Neural cell (in vitro differentiated cells): Measurements from ENCODE around the gene ATOX1. TPM values are rescaled to one million over a fixed set of nuclear protein-coding genes. Genes with fewer than 3 reads are reported as not detected.

Experiments used
- H2AFZ ChIP-seq: fragments of 200-600, 300-800 bp; sonication (generic), shearing (Covaris generic); 2 replicates; pipeline ENCODE4 v1.6.0; 2014; ENCODE audit warnings: low read depth, mild to moderate bottlenecking, antibody characterized with exemption, low read length, moderate library complexity
- H3F3A ChIP-seq: fragments of 200-600 bp; shearing (Covaris generic); 2 replicates; pipeline ENCODE4 v1.6.1; 2016; ENCODE audit warnings: mild to moderate bottlenecking, moderate library complexity, mixed read lengths, antibody characterized with exemption, low read length; ENCODE audit not compliant: insufficient read depth, poor library complexity, severe bottlenecking
- H3K27ac ChIP-seq: fragments of 200-600, 300-800 bp; sonication (generic), shearing (Covaris generic); 2 replicates; pipeline ENCODE4 v1.5.1; 2014; ENCODE audit warnings: mild to moderate bottlenecking, low read length, moderate library complexity
- H3K27me3 ChIP-seq: fragments of 300-800, 200-600 bp; sonication (generic), shearing (Covaris generic); 2 replicates; pipeline ENCODE4 v1.6.0; 2014; ENCODE audit warnings: mild to moderate bottlenecking, low read depth, low read length, moderate library complexity; ENCODE audit not compliant: insufficient read depth
- H3K36me3 ChIP-seq: fragments of 300-800, 200-600 bp; sonication (generic), shearing (Covaris generic); 2 replicates; pipeline ENCODE4 v1.5.1; 2014; ENCODE audit warnings: mild to moderate bottlenecking, antibody characterized with exemption, low read length, moderate library complexity; ENCODE audit not compliant: insufficient read depth
- H3K4me2 ChIP-seq: fragments of 300-800, 200-600 bp; sonication (generic), shearing (Covaris generic); 2 replicates; pipeline ENCODE4 v1.6.0; 2014; ENCODE audit warnings: mild to moderate bottlenecking, low read length
- H3K4me3 ChIP-seq: fragments of 300-800, 200-600 bp; sonication (generic), shearing (Covaris generic); 2 replicates; pipeline ENCODE4 v1.5.1; 2014; ENCODE audit warnings: mild to moderate bottlenecking, low read length, moderate library complexity
- H3K79me2 ChIP-seq: fragments of 200-600 bp; shearing (Covaris generic); replicated peaks from 2 replicates; pipeline ENCODE4 v1.6.0; 2014; ENCODE audit warnings: mild to moderate bottlenecking, low read length, moderate library complexity; ENCODE audit not compliant: insufficient read depth
- H3K9ac ChIP-seq: fragments of 300-800, 200-600 bp; sonication (generic), shearing (Covaris generic); 2 replicates; pipeline ENCODE4 v1.6.1; 2016; ENCODE audit warnings: mild to moderate bottlenecking, low read length, mixed read lengths
- H3K9me2 ChIP-seq: fragments of 200-600 bp; shearing (Covaris generic); 2 replicates; pipeline ENCODE4 v1.6.1; 2016; ENCODE audit warnings: mild to moderate bottlenecking, low read length, mixed read lengths; ENCODE audit not compliant: insufficient read depth
- H3K9me3 ChIP-seq: fragments of 200-600, 300-800 bp; sonication (generic), shearing (Covaris generic); 2 replicates; pipeline ENCODE4 v1.6.1; 2016; ENCODE audit warnings: mild to moderate bottlenecking, mixed run types, low read length, moderate library complexity, mixed read lengths
- H4K20me1 ChIP-seq: fragments of 200-600 bp; shearing (Covaris generic); 2 replicates; pipeline ENCODE4 v1.6.1; 2016; ENCODE audit warnings: mild to moderate bottlenecking, mixed run types; ENCODE audit not compliant: insufficient read depth
- EP300 ChIP-seq: fragments of 450-650 bp; conservative IDR thresholded peaks from 2 replicates; pipeline ENCODE4 v1.6.1; 2014; ENCODE audit warnings: antibody characterized with exemption, mild to moderate bottlenecking, moderate library complexity; ENCODE audit not compliant: poor library complexity, severe bottlenecking
- EZH2 ChIP-seq: fragments of 200-600, 300-800 bp; shearing (Covaris generic), sonication (generic); IDR thresholded peaks from 2 replicates; pipeline ENCODE4 v1.6.1; 2014; ENCODE audit warnings: antibody characterized with exemption, low read length, borderline replicate concordance, mild to moderate bottlenecking; ENCODE audit not compliant: insufficient read depth, poor library complexity, severe bottlenecking
- MXI1 ChIP-seq: fragments of 450-650 bp; conservative IDR thresholded peaks from 2 replicates; pipeline ENCODE4 v1.6.1; 2014; ENCODE audit warnings: antibody characterized with exemption, mild to moderate bottlenecking; ENCODE audit not compliant: poor library complexity, severe bottlenecking
- POLR2AphosphoS5 ChIP-seq: IDR thresholded peaks from 2 replicates; pipeline ENCODE4 v1.6.1; 2012
- RAD21 ChIP-seq: fragments of 450-650 bp; conservative IDR thresholded peaks from 2 replicates; pipeline ENCODE4 v1.6.1; 2014; ENCODE audit warnings: antibody characterized with exemption, mild to moderate bottlenecking, moderate library complexity
- SMC3 ChIP-seq: fragments of 450-650 bp; conservative IDR thresholded peaks from 2 replicates; pipeline ENCODE4 v1.6.1; 2014; ENCODE audit warnings: antibody characterized with exemption, mild to moderate bottlenecking, moderate library complexity; ENCODE audit not compliant: poor library complexity
- TAF1 ChIP-seq: IDR thresholded peaks from 2 replicates; pipeline ENCODE4 v1.6.1; 2012; ENCODE audit warnings: low read depth
- polyA plus RNA-seq: library from polyadenylated mRNA; depleted of rRNA; stranded (reverse); fragments of >200 nt; gene quantifications from 2 replicates; pipeline ENCODE4 v1.2.3, GENCODE V29; 2014
- TF ChIP-seq, protein P1 (sequence below): fragments of 450-650 bp; IDR thresholded peaks from 2 replicates; pipeline ENCODE4 v1.5.1; 2014; ENCODE audit warnings: antibody characterized with exemption, mild to moderate bottlenecking, moderate library complexity; ENCODE audit not compliant: poor library complexity, severe bottlenecking
- TF ChIP-seq, protein P2 (sequence below): IDR thresholded peaks from 2 replicates; pipeline ENCODE4 v1.6.1; 2012; ENCODE audit warnings: borderline replicate concordance

Gene ATOX1
- polyA plus RNA-seq, 1 donor from 2014 or later, result 79.9 TPM

DNA sequence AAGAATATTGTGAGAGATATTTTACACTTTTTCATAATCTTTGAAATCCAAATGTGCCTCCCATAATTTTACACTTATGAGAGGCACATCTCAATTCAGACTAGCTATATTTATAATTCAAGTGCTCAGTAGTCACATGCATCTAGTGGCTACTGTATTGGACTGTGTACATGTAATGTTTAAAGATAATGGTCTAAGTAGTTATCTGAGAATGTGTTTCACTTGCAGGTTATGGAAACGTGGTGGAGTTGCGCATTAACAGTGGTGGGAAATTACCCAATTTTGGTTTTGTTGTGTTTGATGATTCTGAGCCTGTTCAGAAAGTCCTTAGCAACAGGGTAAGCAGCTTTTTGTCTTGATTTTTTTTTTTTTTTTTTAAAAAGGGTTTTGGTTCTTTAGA lies 42.1 kb upstream of the ATOX1 start:
- Histone ChIP-seq H2AFZ (no peak overlapping the region), H3K36me3 (peaks cover 14% of the 10 kb centered on the region), H3K9me3 (no peaks in the 10 kb centered on the region), H3K4me3 (no peak overlapping the region), H3K4me2 (no peak overlapping the region), H4K20me1 (no peaks in the 10 kb centered on the region), H3K79me2 (no peaks in the 10 kb centered on the region), H3F3A (no peaks in the 10 kb centered on the region), H3K27me3 (no peaks in the 10 kb centered on the region), H3K9ac (no peak overlapping the region), H3K27ac (no peak overlapping the region), H3K9me2 (no peaks in the 10 kb centered on the region)
- no peak for TF ChIP-seq EZH2
- no peak for TF ChIP-seq EP300
- TF ChIP-seq, protein P1, sequence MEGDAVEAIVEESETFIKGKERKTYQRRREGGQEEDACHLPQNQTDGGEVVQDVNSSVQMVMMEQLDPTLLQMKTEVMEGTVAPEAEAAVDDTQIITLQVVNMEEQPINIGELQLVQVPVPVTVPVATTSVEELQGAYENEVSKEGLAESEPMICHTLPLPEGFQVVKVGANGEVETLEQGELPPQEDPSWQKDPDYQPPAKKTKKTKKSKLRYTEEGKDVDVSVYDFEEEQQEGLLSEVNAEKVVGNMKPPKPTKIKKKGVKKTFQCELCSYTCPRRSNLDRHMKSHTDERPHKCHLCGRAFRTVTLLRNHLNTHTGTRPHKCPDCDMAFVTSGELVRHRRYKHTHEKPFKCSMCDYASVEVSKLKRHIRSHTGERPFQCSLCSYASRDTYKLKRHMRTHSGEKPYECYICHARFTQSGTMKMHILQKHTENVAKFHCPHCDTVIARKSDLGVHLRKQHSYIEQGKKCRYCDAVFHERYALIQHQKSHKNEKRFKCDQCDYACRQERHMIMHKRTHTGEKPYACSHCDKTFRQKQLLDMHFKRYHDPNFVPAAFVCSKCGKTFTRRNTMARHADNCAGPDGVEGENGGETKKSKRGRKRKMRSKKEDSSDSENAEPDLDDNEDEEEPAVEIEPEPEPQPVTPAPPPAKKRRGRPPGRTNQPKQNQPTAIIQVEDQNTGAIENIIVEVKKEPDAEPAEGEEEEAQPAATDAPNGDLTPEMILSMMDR, result no peak

DNA sequence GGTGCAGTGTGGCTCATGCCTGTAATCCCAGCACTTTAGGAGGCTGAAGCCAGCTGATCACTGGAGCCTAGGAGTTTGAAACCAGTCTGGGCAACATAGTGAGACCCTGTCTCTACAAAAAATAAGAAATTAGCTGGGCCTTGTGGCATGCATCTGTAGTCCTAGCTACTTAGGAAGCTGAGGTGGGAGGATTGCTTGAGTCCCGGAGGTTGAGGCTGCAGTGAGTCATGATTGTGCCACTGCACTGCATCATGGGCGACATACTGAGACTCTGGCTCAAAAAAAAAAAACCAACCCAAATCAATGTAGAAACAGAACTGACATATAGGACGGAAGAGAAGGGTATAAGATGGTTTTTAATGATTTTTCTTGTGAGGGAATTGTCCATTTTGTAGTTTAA lies 41.0 kb upstream of the ATOX1 start:
- no peak overlapping the region for H3K4me2 ChIP-seq
- H4K20me1 ChIP-seq, result no peaks in the 10 kb centered on the region
- H3K79me2 ChIP-seq, result no peaks in the 10 kb centered on the region
- H3K4me3 ChIP-seq, result no peak overlapping the region
- TF ChIP-seq, protein P1, result no peak
- TF ChIP-seq TAF1, result no peak
- TF ChIP-seq POLR2AphosphoS5, result no peak
- no peak for TF ChIP-seq RAD21
- TF ChIP-seq, protein P2, sequence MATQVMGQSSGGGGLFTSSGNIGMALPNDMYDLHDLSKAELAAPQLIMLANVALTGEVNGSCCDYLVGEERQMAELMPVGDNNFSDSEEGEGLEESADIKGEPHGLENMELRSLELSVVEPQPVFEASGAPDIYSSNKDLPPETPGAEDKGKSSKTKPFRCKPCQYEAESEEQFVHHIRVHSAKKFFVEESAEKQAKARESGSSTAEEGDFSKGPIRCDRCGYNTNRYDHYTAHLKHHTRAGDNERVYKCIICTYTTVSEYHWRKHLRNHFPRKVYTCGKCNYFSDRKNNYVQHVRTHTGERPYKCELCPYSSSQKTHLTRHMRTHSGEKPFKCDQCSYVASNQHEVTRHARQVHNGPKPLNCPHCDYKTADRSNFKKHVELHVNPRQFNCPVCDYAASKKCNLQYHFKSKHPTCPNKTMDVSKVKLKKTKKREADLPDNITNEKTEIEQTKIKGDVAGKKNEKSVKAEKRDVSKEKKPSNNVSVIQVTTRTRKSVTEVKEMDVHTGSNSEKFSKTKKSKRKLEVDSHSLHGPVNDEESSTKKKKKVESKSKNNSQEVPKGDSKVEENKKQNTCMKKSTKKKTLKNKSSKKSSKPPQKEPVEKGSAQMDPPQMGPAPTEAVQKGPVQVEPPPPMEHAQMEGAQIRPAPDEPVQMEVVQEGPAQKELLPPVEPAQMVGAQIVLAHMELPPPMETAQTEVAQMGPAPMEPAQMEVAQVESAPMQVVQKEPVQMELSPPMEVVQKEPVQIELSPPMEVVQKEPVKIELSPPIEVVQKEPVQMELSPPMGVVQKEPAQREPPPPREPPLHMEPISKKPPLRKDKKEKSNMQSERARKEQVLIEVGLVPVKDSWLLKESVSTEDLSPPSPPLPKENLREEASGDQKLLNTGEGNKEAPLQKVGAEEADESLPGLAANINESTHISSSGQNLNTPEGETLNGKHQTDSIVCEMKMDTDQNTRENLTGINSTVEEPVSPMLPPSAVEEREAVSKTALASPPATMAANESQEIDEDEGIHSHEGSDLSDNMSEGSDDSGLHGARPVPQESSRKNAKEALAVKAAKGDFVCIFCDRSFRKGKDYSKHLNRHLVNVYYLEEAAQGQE, result no peak
- TF ChIP-seq EZH2, result no peak
- no peak for TF ChIP-seq EP300
- TF ChIP-seq MXI1, result no peak
- no peak for TF ChIP-seq SMC3
- no peaks in the 10 kb centered on the region for H3K27me3 ChIP-seq
- H3K9ac ChIP-seq, result no peak overlapping the region
- H3K9me3 ChIP-seq, result no peaks in the 10 kb centered on the region
- H2AFZ ChIP-seq, result no peak overlapping the region
- H3K27ac ChIP-seq, result no peak overlapping the region
- no peaks in the 10 kb centered on the region for H3F3A ChIP-seq
- no peaks in the 10 kb centered on the region for H3K9me2 ChIP-seq
- H3K36me3 ChIP-seq, result peaks cover 10% of the 10 kb centered on the region
